PC-9 (cell line): ENCODE data around the gene UQCR10. TPM values are rescaled to one million over a fixed set of nuclear protein-coding genes. Genes with fewer than 3 reads are reported as not detected.

Experiments used
- BruUV-seq: library from RNA; stranded (reverse); fragments of 400-500 nt; replicated peaks from 2 replicates; lab custom pipeline; 2021; lab: Mats Ljungman, UMichigan
- CTCF ChIA-PET: fragments of 300-600 bp; sonication (Branson Sonifier 250); formaldehyde crosslinking; loops from one replicate; lab custom pipeline; 2022; ENCODE audit warnings: antibody characterized with exemption; lab: Charles Lee
- POLR2A ChIA-PET: fragments of 300-600 bp; sonication (Branson Sonifier 250); formaldehyde crosslinking; loops from one replicate; lab custom pipeline; 2022; ENCODE audit warnings: antibody characterized with exemption; ENCODE audit not compliant: unreplicated experiment; lab: Charles Lee
- DNase-seq, 2 experiments: peaks; one replicate each; pipeline versions ENCODE4 v3.0.0 to v3.0.0-alpha.2; 2015 to 2022; ENCODE audit warnings: mixed read lengths in 1 of 2
- H2AFZ ChIP-seq: fragments of 200-600 bp; sonication (generic); 2 replicates; pipeline ENCODE4 v1.8.1; 2017; ENCODE audit warnings: antibody characterized with exemption
- H3F3A ChIP-seq: fragments of 200-600 bp; sonication (generic); 2 replicates; pipeline ENCODE4 v1.8.1; 2017; ENCODE audit warnings: antibody characterized with exemption, mild to moderate bottlenecking, low read depth; ENCODE audit not compliant: insufficient read depth
- H3K27ac ChIP-seq: fragments of 200-600 bp; sonication (generic); 2 replicates; pipeline ENCODE4 v1.6.1; 2016; ENCODE audit warnings: mixed run types
- H3K27me3 ChIP-seq: fragments of 200-600 bp; sonication (generic); 2 replicates; pipeline ENCODE4 v1.6.1; 2016; ENCODE audit warnings: low read depth, mixed run types; ENCODE audit not compliant: insufficient read depth
- H3K36me3 ChIP-seq: fragments of 200-600 bp; sonication (generic); 2 replicates; pipeline ENCODE4 v1.6.1; 2016; ENCODE audit warnings: low read depth, mixed run types
- H3K4me1 ChIP-seq: fragments of 200-600 bp; sonication (generic); replicated peaks from 2 replicates; pipeline ENCODE4 v1.6.1; 2016; ENCODE audit warnings: mixed run types; ENCODE audit not compliant: insufficient read depth
- H3K4me2 ChIP-seq: fragments of 200-600 bp; sonication (generic); 2 replicates; pipeline ENCODE4 v1.6.1; 2017; ENCODE audit warnings: mixed run types
- H3K4me3 ChIP-seq: fragments of 200-600 bp; sonication (generic); 2 replicates; pipeline ENCODE4 v1.6.1; 2016; ENCODE audit warnings: mixed run types
- H3K79me2 ChIP-seq: fragments of 200-600 bp; sonication (generic); 2 replicates; pipeline ENCODE4 v1.6.1; 2017; ENCODE audit warnings: low read depth, mixed run types
- H3K9me2 ChIP-seq: fragments of 200-600 bp; sonication (generic); 2 replicates; pipeline ENCODE4 v1.8.1; 2017; ENCODE audit warnings: mild to moderate bottlenecking; ENCODE audit not compliant: insufficient read depth
- H3K9me3 ChIP-seq: fragments of 200-600 bp; sonication (generic); 2 replicates; pipeline ENCODE4 v1.8.1; 2016; ENCODE audit warnings: low read depth; ENCODE audit not compliant: insufficient read depth
- H4K20me1 ChIP-seq: fragments of 200-600 bp; sonication (generic); 2 replicates; pipeline ENCODE4 v1.8.1; 2017; ENCODE audit not compliant: insufficient read depth
- EZH2 ChIP-seq: fragments of 200-600 bp; sonication (generic); IDR thresholded peaks from 2 replicates; pipeline ENCODE4 v1.8.0; 2017; ENCODE audit warnings: antibody characterized with exemption, low read depth
- intact Hi-C: fragments of 100-400 bp; cut with micrococcal nuclease; formaldehyde crosslinking; loops from one replicate; pipeline ENCODE4 v1.10.0; 2022; ENCODE audit not compliant: unreplicated experiment
- total RNA-seq: library from RNA; stranded (reverse); gene quantifications from 2 replicates; pipeline ENCODE4 v1.2.3, GENCODE V29; 2021
- TF ChIP-seq, protein P1 (sequence below): fragments of 200-600 bp; sonication (generic); conservative IDR thresholded peaks from 2 replicates; pipeline ENCODE4 v1.6.1; 2017; ENCODE audit warnings: mixed run types, antibody characterized with exemption, mild to moderate bottlenecking, moderate library complexity

Gene UQCR10
- total RNA-seq, 1 experiment from 2014 or later = 103 TPM

DNA sequence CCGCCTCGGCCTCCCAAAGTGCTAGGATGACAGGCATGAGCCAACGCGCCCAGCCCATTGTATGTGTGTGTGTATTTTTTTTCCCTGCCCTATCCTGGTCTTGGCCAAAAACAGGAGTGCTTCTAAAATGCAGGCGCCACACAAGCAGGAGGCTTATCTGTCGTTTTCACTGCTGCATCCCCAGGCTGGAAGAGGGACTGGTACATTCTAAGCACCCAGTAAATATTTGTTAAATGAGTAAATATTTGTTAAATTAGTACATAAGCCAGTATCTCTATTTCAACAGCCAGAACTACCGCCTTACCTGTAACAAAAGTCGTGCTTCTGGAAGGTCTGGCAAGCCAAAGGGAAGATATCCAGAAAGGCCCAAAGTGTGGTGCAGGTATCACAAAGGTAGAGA, 46.0 kb downstream of the UQCR10 start:
- Histone ChIP-seq H3K4me3 (no peak overlapping the region), H3K27ac (peak overlapping the region; percentile 71), H3K4me2 (peak overlapping the region; percentile 67), H2AFZ (no peak overlapping the region), H3F3A (peaks cover 61% of the 10 kb centered on the region), H3K36me3 (peaks cover 16% of the 10 kb centered on the region), H4K20me1 (no peaks in the 10 kb centered on the region), H3K9me3 (no peaks in the 10 kb centered on the region), H3K4me1 (peaks cover 84% of the 10 kb centered on the region), H3K9me2 (no peaks in the 10 kb centered on the region), H3K79me2 (peaks cover 11% of the 10 kb centered on the region; the same call in 1 of the 2 replicates), H3K27me3 (no peaks in the 10 kb centered on the region)
- ChIA-PET POLR2A (no interaction called here), CTCF (no interaction called here)
- intact Hi-C loops = no loop called here
- no TSS peak for BruUV-seq
- peak in 1 of 2 experiments; percentile 50 for DNase-seq
- TF ChIP-seq, protein P1, sequence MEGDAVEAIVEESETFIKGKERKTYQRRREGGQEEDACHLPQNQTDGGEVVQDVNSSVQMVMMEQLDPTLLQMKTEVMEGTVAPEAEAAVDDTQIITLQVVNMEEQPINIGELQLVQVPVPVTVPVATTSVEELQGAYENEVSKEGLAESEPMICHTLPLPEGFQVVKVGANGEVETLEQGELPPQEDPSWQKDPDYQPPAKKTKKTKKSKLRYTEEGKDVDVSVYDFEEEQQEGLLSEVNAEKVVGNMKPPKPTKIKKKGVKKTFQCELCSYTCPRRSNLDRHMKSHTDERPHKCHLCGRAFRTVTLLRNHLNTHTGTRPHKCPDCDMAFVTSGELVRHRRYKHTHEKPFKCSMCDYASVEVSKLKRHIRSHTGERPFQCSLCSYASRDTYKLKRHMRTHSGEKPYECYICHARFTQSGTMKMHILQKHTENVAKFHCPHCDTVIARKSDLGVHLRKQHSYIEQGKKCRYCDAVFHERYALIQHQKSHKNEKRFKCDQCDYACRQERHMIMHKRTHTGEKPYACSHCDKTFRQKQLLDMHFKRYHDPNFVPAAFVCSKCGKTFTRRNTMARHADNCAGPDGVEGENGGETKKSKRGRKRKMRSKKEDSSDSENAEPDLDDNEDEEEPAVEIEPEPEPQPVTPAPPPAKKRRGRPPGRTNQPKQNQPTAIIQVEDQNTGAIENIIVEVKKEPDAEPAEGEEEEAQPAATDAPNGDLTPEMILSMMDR = no peak
- no peak for TF ChIP-seq EZH2

DNA sequence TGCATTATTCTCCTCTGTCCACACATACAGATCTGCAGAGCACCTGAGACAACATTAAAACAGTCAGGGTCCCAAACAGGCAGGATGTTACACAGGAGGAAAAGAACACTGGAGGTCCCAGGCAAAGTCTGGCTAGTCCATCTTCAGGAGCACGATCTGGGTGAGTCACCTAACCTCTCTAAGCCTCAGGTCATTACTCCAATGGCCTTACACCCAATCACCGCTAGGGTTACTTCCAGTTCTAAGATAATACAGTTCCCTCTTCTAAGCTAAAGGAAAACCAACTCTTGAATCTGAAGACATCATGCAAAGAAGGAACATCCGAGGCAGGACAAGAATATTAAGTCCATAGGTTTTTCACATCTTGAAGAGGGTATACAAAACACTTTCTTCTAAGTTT, 46.4 kb downstream of the UQCR10 start:
- Histone ChIP-seq H4K20me1 (no peaks in the 10 kb centered on the region), H3K4me1 (peaks cover 84% of the 10 kb centered on the region), H2AFZ (no peak overlapping the region), H3F3A (peaks cover 61% of the 10 kb centered on the region), H3K27me3 (no peaks in the 10 kb centered on the region), H3K4me3 (no peak overlapping the region), H3K9me3 (no peaks in the 10 kb centered on the region), H3K4me2 (peak overlapping the region; percentile 67), H3K9me2 (no peaks in the 10 kb centered on the region), H3K36me3 (peaks cover 14% of the 10 kb centered on the region), H3K27ac (peak overlapping the region; percentile 71), H3K79me2 (peaks cover 11% of the 10 kb centered on the region; the same call in 1 of the 2 replicates)
- intact Hi-C loops = no loop called here
- POLR2A ChIA-PET = no interaction called here
- peak in 1 of 2 experiments; percentile 82 for DNase-seq
- CTCF ChIA-PET = interaction anchor here (0.6 to 1.2 kb wide), 2 partner anchors 102 to 192 kb away, joined by 4 to 7 read pairs; no protein-coding TSS in a partner anchor
- no TSS peak for BruUV-seq
- no peak for TF ChIP-seq EZH2
- TF ChIP-seq, protein P1 = peak; percentile 73

GRCh38 chr22:29814003-29814402, 46.8 kb downstream of the UQCR10 start:
- H3K4me3 ChIP-seq = no peak overlapping the region
- no peaks in the 10 kb centered on the region for H3K9me3 ChIP-seq
- CTCF ChIA-PET = interaction anchor here (0.6 to 1.2 kb wide), 2 partner anchors 103 to 191 kb away, joined by 4 to 7 read pairs; no protein-coding TSS in a partner anchor
- TF ChIP-seq, protein P1 = peak; percentile 46; the same call in 1 of the 2 replicates
- no peak for TF ChIP-seq EZH2
- no peaks in the 10 kb centered on the region for H3K27me3 ChIP-seq
- POLR2A ChIA-PET = no interaction called here
- peak in 1 of 2 experiments; percentile 64 for DNase-seq
- peaks cover 14% of the 10 kb centered on the region for H3K36me3 ChIP-seq
- intact Hi-C loops = no loop called here
- no TSS peak for BruUV-seq
- no peaks in the 10 kb centered on the region for H3K9me2 ChIP-seq
- no peaks in the 10 kb centered on the region for H4K20me1 ChIP-seq
- peaks cover 61% of the 10 kb centered on the region for H3F3A ChIP-seq
- H2AFZ ChIP-seq = no peak overlapping the region
- H3K27ac ChIP-seq = peak overlapping the region; percentile 71
- peak overlapping the region; percentile 67 for H3K4me2 ChIP-seq
- H3K4me1 ChIP-seq = peaks cover 84% of the 10 kb centered on the region
- H3K79me2 ChIP-seq = peaks cover 11% of the 10 kb centered on the region; the same call in 1 of the 2 replicates
